Activated T-helper 1 cell treated with anti-CD3 and anti-CD28 coated beads, Interleukin-12 subunit alpha, Interleukin-12 subunit beta, Interleukin-2, Interleukin-4 antibody, amounts not matched to agents 30 ng/mL and 10 ng/mL and 1 ng/mL, durations not matched to agents 14 hours and 24 hours and 36 hours (primary cell): ENCODE measurements around the gene MED12L. TPM values are rescaled to one million over a fixed set of nuclear protein-coding genes. Genes with fewer than 3 reads are reported as not detected.

Experiments used
- DNase-seq: peaks from one replicate; pipeline ENCODE4 v3.0.0; 2021; ENCODE audit warnings: low spot score
- H3K27ac Mint-ChIP-seq: one replicate; pipeline ENCODE4 v1.8.0; 2021; ENCODE audit warnings: mild to moderate bottlenecking, mixed read lengths
- H3K27me3 Mint-ChIP-seq: one replicate; pipeline ENCODE4 v1.8.0; 2022; ENCODE audit warnings: mild to moderate bottlenecking, moderate library complexity, mixed read lengths; ENCODE audit not compliant: insufficient read depth
- H3K36me3 Mint-ChIP-seq: one replicate; pipeline ENCODE4 v1.8.0; 2021; ENCODE audit warnings: low read depth, mixed read lengths
- H3K4me1 Mint-ChIP-seq: one replicate; pipeline ENCODE4 v1.8.0; 2021; ENCODE audit warnings: low read depth, mixed read lengths
- H3K4me3 Mint-ChIP-seq: one replicate; pipeline ENCODE4 v1.8.0; 2021; ENCODE audit warnings: mild to moderate bottlenecking, moderate library complexity, mixed read lengths
- H3K9me3 Mint-ChIP-seq: one replicate; pipeline ENCODE4 v1.8.0; 2021; ENCODE audit warnings: mixed read lengths
- intact Hi-C: fragments of 100-400 bp; cut with micrococcal nuclease; formaldehyde crosslinking; loops from one replicate; pipeline ENCODE4 v1.15.1; 2024
- total RNA-seq: library from RNA; stranded (reverse); gene quantifications from 2 replicates; pipeline ENCODE4 v1.2.3, GENCODE V29; 2022

Gene MED12L
- total RNA-seq, 1 donor from 2014 or later = 5.1 TPM

DNA sequence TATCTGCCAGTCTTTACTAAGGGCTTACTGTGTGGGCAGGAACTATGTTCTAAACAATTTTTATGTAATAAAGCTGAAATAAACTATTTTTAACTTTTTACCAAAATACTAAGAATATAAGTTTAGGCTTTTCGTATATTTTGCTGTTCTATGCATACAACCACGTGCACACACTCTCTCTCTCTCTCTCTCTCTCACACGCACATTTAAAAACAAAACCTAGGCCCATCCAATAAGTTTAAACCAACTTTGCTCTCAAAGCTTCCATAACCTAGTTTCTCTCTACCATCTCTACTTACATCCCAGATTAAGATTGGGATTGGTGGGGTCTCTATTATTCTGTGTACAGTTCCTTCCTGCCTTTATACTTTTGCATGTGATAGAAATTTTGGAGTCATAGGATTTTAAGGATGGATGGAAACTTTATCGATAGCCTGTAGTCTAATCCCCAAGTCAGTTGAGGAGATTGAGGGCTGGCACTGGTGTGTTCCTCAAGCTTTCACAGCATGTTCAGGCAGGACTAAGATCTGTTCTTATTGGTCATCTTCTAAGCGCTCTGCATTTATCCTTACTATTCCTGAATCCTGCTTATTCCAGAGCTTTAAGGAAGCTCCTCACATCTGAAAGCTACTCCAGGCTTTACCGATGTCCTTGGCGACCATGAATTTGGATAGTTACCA is 115.7 kb downstream of the MED12L start:
- H3K27me3 Mint-ChIP-seq = no peaks in the 10 kb centered on the region
- peak overlapping the region; percentile 99 for H3K27ac Mint-ChIP-seq
- DNase-seq = no peak
- no peaks in the 10 kb centered on the region for H3K9me3 Mint-ChIP-seq
- peaks cover 61% of the 10 kb centered on the region for H3K4me1 Mint-ChIP-seq
- intact Hi-C loops = loop anchor here (5.0 to 10.0 kb wide), 8 partner anchors 114 to 1964 kb away; partner anchors contain the start of genes EIF2A, MED12L, RAP2B and SELENOT
- peaks cover 47% of the 10 kb centered on the region for H3K36me3 Mint-ChIP-seq
- peak overlapping the region; percentile 96 for H3K4me3 Mint-ChIP-seq

DNA sequence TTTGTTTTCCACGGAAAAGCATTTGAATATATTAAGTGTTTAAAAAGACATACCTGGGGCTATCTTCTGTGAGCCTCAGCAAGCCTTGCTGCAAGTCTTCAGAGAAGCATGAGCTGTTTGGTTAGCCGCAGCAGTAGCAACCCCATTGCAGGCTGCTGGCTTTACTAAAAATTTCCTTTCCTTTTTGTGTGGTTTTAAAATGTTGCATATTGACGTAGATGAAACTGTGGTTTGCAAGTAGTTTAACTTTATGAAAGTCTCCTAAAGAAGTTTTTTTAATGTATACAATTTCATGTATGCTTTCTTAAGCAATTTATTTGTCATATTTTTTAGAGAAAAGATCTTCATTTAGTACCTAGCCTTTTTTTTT is 117.6 kb downstream of the MED12L start, which contains the start of gene GPR171:
Gene GPR171 (minus strand): TSS at position 166 of the 370 bp plus-strand sequence. CDS start 3,830 bp downstream, outside the sequence.
- H3K9me3 Mint-ChIP-seq = no peaks in the 10 kb centered on the region
- H3K4me3 Mint-ChIP-seq = peak within 1 kb of the TSS; percentile 96
- H3K27me3 Mint-ChIP-seq = no peaks in the 10 kb centered on the region
- H3K36me3 Mint-ChIP-seq = peaks cover 43% of the 10 kb centered on the region
- intact Hi-C loops = loop anchor here (1.0 to 10.0 kb wide), 16 partner anchors 12 to 1962 kb away; partner anchors contain the start of genes EIF2A, MED12L, RAP2B and SELENOT
- DNase-seq = peak; percentile 72
- peaks cover 73% of the 10 kb centered on the region for H3K4me1 Mint-ChIP-seq
- H3K27ac Mint-ChIP-seq = peak within 1 kb of the TSS; percentile 99

DNA sequence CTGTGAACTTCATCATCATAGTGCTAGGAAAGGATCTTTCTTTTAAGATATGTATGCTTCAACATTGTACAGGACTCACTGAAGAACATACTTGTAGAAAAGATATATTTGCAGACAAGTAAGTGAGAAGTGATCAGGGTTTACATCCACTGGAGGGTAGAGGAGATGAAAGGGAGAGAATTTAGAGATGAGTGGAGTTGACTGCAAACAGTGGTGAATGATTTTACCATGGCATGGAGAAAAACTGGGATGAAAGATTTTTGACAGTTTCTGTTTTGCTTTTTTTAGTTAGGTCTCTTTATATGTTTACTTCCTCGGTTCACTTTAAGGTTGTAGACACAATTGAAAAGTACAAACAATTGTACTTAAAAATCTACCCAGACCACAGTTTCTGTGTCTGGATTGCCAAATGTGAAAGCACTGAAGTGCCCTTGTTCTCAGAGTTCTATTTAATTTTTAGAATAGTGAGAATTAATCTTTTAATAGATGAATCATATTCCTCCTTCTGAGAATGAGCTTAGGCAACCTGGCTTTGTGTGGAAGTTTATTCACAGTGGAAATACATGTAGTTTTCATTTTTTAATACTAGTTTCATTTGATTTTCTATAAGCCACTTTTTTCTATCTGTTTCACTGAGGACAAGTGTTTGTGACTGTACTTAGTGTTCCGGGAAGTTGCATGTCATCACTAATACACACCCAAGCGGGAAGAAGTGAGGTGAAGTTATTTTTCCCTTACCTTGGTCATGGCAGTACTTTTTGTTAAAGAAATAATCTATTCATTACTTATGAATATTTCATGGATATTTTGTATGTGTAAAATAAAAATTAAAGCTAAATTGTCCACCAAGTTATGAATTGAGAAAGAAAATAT is 119.3 kb downstream of the MED12L start:
- Mint-ChIP-seq H3K27ac (peak overlapping the region; percentile 92), H3K4me1 (peaks cover 76% of the 10 kb centered on the region), H3K9me3 (peaks cover 11% of the 10 kb centered on the region), H3K27me3 (no peaks in the 10 kb centered on the region), H3K36me3 (peaks cover 29% of the 10 kb centered on the region), H3K4me3 (peak overlapping the region; percentile 60)
- no peak for DNase-seq
- intact Hi-C loops = loop anchor here (5.0 to 10.0 kb wide), 8 partner anchors 117 to 1960 kb away; partner anchors contain the start of genes EIF2A, MED12L, RAP2B and SELENOT

DNA sequence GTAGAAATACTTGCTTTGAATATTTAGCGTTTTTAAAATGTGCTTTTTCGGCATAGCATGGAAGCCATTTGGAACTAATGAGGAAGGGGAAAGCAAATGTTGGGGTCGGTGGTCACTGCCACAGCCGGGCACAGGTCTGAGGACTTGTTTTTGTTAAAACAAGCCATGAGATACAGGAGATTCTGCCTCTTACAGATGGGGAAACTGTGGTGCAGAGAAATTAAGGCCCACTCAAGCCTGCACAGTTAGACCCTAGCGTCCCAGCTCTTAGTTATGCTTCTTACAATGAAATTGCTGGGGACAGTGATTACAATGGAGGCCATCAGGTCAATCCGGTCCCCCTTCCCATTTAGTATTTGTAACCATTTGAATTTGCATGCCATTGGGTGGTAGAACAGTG is 120.0 kb downstream of the MED12L start:
- Mint-ChIP-seq H3K27ac (peak overlapping the region; percentile 92), H3K4me3 (peak overlapping the region; percentile 60), H3K36me3 (peaks cover 21% of the 10 kb centered on the region), H3K9me3 (peaks cover 11% of the 10 kb centered on the region), H3K27me3 (no peaks in the 10 kb centered on the region), H3K4me1 (peaks cover 81% of the 10 kb centered on the region)
- intact Hi-C loops = loop anchor here (10.0 kb wide), 1 partner anchor 1959 kb away; the partner anchor contains the start of gene RAP2B
- DNase-seq = no peak

DNA sequence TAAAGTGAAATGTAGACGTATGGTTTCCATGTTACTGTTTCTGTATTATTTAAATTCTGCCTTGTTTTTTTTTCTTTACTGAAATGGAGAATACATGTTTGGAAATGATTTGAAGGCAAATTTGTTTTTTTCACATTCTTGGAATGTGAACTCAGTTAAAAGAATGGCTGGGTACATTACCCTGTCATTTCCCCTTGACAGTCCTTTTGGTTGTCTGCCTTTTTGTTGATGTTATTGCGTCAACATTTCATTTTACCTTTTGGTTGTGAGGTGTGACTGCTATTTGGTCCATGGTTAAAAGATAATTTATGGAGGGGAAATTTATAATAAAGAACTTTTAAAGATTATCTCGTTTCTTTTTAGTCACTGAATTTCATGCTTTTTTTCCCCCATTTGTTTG is 120.7 kb downstream of the MED12L start:
- Mint-ChIP-seq H3K27me3 (no peaks in the 10 kb centered on the region), H3K36me3 (peaks cover 14% of the 10 kb centered on the region), H3K27ac (peak overlapping the region; percentile 92), H3K4me3 (peak overlapping the region; percentile 60), H3K4me1 (peaks cover 84% of the 10 kb centered on the region), H3K9me3 (peaks cover 11% of the 10 kb centered on the region)
- intact Hi-C loops = loop anchor here (10.0 kb wide), 1 partner anchor 1959 kb away; the partner anchor contains the start of gene RAP2B
- DNase-seq = no peak

DNA sequence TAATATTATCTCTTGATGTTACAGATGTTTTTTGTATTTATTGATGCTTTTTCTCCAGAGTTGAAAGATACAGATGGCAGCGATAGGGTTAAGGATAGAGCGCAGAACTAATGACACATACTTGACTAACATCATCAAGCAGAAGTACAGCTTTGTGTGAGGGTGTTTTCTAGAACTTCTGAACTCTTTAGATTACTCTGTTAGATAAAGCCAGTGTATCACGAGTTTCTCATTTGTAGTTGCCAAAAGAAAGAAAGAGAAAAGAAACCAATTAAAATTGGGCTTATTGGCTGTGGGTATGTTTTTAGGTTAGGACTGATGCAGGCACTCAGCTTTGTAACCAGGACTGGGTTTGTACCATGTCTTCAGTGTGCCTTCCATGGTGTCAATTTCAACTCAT is 124.2 kb downstream of the MED12L start:
- H3K27me3 Mint-ChIP-seq = no peaks in the 10 kb centered on the region
- peaks cover 13% of the 10 kb centered on the region for H3K36me3 Mint-ChIP-seq
- peaks cover 11% of the 10 kb centered on the region for H3K9me3 Mint-ChIP-seq
- H3K4me1 Mint-ChIP-seq = peaks cover 72% of the 10 kb centered on the region
- H3K4me3 Mint-ChIP-seq = peak overlapping the region; percentile 54
- intact Hi-C loops = loop anchor here (1.0 to 10.0 kb wide), 2 partner anchors 9 to 1955 kb away; partner anchors contain the start of gene RAP2B
- DNase-seq = no peak
- H3K27ac Mint-ChIP-seq = peak overlapping the region; percentile 80

DNA sequence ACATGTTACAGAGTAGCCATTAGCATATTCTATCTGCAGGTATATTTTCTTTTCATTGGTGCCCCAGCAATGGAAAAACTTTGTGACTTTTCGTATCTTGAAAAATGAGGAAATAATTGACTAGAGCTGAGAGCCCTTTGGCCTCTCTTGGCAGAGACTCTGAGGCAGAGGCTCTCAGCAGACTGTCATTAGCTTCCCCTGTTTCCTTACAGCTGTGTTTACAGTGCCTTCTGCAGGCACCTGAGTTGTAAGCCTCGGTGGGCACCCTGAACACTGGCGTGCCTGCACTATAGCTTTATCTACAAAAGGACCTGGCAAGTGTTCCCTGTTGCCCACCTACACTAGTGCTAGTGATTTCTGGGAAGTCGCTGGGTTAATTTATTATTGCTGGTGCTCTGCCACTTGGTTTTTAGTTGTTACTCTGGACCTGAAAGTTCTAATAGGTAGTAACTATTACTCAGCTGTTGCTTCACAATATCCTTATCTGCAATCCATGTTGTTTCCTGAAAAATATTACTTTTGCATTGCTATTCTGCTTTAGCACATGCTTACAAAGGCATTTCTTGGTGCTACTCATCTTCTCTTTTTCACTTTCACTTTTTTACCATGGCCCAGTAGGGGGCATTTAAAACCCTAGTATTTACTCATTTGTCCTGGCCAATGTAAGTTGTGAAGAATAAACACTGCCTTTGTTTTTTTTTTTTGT is 125.4 kb downstream of the MED12L start:
- Mint-ChIP-seq H3K36me3 (peaks cover 13% of the 10 kb centered on the region), H3K4me3 (peak overlapping the region; percentile 48), H3K27me3 (no peaks in the 10 kb centered on the region), H3K9me3 (peaks cover 11% of the 10 kb centered on the region), H3K27ac (peak overlapping the region; percentile 80), H3K4me1 (peaks cover 65% of the 10 kb centered on the region)
- intact Hi-C loops = loop anchor here (1.0 kb wide), 1 partner anchor 16 kb away; no protein-coding TSS in a partner anchor
- DNase-seq = no peak

DNA sequence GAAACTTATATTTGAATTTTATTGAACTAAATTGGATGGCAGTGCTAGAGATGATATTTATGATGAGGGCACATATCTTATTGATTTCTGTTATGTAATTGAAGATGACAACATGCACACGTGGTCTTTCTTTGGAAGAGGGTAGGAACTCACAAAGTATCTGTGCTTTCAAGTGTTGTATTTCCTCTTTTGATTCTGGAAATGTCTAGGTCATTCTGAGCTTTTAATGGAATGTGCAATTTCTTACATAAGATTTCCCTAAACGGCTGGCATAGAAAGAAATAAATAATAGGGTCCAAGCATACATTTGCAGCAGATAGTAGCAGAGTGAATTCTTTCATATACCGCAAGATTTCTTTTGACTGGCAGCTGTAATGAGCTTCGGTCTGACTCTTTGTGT is 127.7 kb downstream of the MED12L start:
- Mint-ChIP-seq H3K36me3 (peaks cover 11% of the 10 kb centered on the region), H3K27me3 (no peaks in the 10 kb centered on the region), H3K27ac (no peak overlapping the region), H3K9me3 (peaks cover 11% of the 10 kb centered on the region), H3K4me1 (peaks cover 52% of the 10 kb centered on the region), H3K4me3 (no peak overlapping the region)
- intact Hi-C loops = no loop called here
- DNase-seq = no peak

DNA sequence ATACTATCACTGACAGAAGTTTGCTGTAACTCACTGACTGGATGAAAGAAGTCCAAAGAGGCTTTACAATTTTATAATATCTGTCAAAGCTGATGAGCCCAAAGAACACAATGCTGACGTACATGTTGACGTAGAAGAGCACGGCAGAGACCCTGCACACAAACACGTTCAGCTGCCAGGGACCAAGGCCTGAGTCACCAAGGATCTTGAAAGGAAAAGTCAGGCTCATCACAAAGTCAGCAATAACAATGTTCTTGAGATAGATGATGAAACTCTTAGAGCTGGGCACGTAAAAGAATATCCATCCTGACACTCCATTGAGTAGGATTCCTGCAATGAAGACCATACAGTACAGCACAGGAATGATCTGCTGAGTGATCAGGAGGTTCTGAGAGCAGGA is 128.4 kb downstream of the MED12L start:
- Mint-ChIP-seq H3K27me3 (no peaks in the 10 kb centered on the region), H3K4me3 (no peak overlapping the region), H3K27ac (no peak overlapping the region), H3K9me3 (peaks cover 8% of the 10 kb centered on the region), H3K4me1 (peaks cover 44% of the 10 kb centered on the region), H3K36me3 (peaks cover 11% of the 10 kb centered on the region)
- intact Hi-C loops = no loop called here
- DNase-seq = no peak

DNA sequence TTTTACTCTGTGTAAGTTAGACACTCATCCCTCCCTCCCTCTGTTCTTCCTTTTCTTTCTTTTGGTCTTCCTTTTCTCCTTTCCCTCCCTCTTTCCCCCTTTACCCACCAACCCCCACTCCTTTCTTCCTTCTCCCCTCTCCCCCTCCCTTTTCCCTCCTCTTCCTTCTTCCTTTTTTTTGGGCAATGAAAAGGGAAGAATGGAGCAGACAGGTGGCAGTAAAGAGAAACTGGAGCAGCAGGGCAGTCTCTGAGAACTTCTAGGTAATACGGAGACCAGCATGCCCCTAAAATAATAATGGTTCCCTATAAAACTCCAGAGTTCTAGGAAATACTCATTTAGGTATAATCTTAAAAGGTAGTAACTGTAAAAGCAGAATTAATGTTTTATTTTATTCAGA is 129.0 kb downstream of the MED12L start:
- peaks cover 38% of the 10 kb centered on the region for H3K4me1 Mint-ChIP-seq
- H3K9me3 Mint-ChIP-seq = peaks cover 3% of the 10 kb centered on the region
- H3K27me3 Mint-ChIP-seq = no peaks in the 10 kb centered on the region
- no peak for DNase-seq
- no peak overlapping the region for H3K27ac Mint-ChIP-seq
- H3K36me3 Mint-ChIP-seq = peaks cover 10% of the 10 kb centered on the region
- H3K4me3 Mint-ChIP-seq = no peak overlapping the region
- intact Hi-C loops = no loop called here

DNA sequence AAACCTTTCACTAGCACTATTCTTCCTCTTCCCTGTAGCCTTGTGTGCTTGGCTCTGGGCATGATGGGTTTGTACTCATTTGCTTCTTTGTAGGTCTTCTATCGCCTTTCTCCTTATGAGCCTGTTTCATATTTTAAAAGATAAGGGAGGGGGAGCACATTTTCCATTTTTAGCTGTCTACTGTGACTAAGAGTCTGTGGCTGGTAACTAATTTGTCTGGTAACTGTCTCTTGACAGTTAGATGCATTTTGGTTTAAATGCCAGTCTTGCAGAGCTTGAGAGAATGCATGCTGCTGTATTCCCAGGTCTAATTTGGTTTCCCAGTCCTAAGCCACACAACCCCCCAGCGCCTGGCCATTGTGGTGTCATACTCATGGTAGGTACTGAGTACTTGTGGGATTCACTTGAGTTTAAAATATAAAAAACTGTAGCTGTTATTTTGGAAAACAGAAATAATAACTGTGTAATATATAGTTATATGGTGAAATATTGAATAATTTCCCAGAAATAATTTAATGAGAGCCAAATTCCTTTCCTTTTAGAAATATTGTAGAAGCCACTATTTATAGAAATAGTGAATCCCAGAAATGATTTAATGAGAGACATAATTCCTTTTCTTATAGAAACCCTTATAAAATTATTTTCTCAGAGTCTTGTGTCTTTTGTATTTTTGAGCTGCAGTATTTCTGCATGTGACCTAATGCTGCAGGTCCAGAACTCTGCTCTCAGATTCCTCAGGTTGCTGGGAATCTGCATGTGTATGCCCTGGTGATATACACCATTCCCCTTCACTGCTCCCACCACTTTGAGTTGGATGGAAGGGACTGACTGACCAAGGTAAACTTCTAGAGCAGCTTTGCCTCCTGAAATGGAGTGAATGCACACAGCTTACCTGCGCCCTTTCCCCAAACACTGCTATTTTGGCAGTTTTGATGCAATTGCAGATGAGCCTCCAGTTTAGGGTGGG is 131.5 kb downstream of the MED12L start:
- Mint-ChIP-seq H3K9me3 (peaks cover 10% of the 10 kb centered on the region), H3K27me3 (no peaks in the 10 kb centered on the region), H3K4me1 (peaks cover 15% of the 10 kb centered on the region), H3K36me3 (peaks cover 29% of the 10 kb centered on the region), H3K27ac (no peak overlapping the region), H3K4me3 (no peak overlapping the region)
- DNase-seq = no peak
- intact Hi-C loops = no loop called here
